ENCODE data around the gene PSMB1.
"Not testable (repeated sequence)": the region's sequence is repeated elsewhere in the genome, so short reads cannot be mapped to it uniquely, and the experiment has no call there.

The PSMB1 gene

DNA sequence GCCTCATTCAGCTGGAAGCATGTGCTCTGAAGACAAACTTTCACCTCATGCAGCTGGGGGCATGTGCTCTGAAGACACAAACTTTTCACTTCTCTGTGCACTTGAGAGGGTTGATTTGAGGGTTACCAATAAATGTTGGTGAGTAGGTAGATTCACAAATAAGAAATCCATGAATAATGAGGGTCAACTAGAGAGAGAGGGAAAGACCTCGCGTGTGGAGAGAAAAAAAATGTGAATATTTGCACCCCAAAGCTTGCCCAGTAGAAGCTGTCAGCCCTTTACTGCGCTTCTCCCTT, 43.4 kb downstream of the PSMB1 start:
- no peak overlapping the region for H3K4me3 ChIP-seq (ENCODE audit: low read depth, low read length)
- TF ChIP-seq, protein P1, sequence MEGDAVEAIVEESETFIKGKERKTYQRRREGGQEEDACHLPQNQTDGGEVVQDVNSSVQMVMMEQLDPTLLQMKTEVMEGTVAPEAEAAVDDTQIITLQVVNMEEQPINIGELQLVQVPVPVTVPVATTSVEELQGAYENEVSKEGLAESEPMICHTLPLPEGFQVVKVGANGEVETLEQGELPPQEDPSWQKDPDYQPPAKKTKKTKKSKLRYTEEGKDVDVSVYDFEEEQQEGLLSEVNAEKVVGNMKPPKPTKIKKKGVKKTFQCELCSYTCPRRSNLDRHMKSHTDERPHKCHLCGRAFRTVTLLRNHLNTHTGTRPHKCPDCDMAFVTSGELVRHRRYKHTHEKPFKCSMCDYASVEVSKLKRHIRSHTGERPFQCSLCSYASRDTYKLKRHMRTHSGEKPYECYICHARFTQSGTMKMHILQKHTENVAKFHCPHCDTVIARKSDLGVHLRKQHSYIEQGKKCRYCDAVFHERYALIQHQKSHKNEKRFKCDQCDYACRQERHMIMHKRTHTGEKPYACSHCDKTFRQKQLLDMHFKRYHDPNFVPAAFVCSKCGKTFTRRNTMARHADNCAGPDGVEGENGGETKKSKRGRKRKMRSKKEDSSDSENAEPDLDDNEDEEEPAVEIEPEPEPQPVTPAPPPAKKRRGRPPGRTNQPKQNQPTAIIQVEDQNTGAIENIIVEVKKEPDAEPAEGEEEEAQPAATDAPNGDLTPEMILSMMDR (IDR thresholded peaks at IDR 0.05; ENCODE audit: borderline replicate concordance, insufficient read depth, low read depth, low read length), result no peak

GRCh38 chr6:170508892-170509722, 44.0 kb downstream of the PSMB1 start:
- H3K4me3 ChIP-seq (ENCODE audit: low read depth, low read length), result not testable (repeated sequence)

- H3K4me3 ChIP-seq (ENCODE audit: low read depth, low read length), result not testable (repeated sequence)
These were observed 44.8 kb downstream of the PSMB1 start for GRCh38 chr6:170508275-170508674.

GRCh38 chr6:170507728-170508127, 45.4 kb downstream of the PSMB1 start:
- H3K4me3 ChIP-seq (ENCODE audit: low read depth, low read length), result not testable (repeated sequence)

GRCh38 chr6:170506446-170506845, 46.7 kb downstream of the PSMB1 start:
- no peak overlapping the region for H3K4me3 ChIP-seq (ENCODE audit: low read depth, low read length)
- TF ChIP-seq, protein P1 (IDR thresholded peaks at IDR 0.05; ENCODE audit: borderline replicate concordance, insufficient read depth, low read depth, low read length), result no peak

- H3K4me3 ChIP-seq (ENCODE audit: low read depth, low read length), result no peak overlapping the region
- TF ChIP-seq, protein P1 (IDR thresholded peaks at IDR 0.05; ENCODE audit: borderline replicate concordance, insufficient read depth, low read depth, low read length), result no peak
These were observed 47.8 kb downstream of the PSMB1 start for GRCh38 chr6:170505306-170505705.

DNA sequence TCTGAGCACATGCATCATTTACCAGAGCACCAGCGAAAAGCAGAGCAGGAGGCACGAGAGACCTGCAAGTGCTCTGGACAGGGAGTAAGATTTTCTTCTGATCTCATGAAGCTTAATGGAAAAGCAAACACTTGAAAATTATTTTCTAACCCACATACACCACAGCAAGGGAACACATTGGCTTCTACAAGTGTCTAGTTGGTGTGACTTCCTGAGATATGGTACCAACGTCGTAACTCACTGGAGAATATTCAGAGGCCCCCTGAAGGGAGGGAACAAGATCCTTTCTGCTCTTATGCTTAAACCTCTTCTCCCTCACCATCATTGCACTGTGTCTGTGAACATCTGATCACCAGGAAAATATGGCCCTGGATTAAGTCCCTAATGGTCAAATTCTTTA, 48.6 kb downstream of the PSMB1 start:
- no peak overlapping the region for H3K4me3 ChIP-seq (ENCODE audit: low read depth, low read length)
- TF ChIP-seq, protein P1 (IDR thresholded peaks at IDR 0.05; ENCODE audit: borderline replicate concordance, insufficient read depth, low read depth, low read length), result no peak

GRCh38 chr6:170503414-170503761, 49.7 kb downstream of the PSMB1 start:
- no peak overlapping the region for H3K4me3 ChIP-seq (ENCODE audit: low read depth, low read length)
- TF ChIP-seq, protein P1 (IDR thresholded peaks at IDR 0.05; ENCODE audit: borderline replicate concordance, insufficient read depth, low read depth, low read length), result no peak

DNA sequence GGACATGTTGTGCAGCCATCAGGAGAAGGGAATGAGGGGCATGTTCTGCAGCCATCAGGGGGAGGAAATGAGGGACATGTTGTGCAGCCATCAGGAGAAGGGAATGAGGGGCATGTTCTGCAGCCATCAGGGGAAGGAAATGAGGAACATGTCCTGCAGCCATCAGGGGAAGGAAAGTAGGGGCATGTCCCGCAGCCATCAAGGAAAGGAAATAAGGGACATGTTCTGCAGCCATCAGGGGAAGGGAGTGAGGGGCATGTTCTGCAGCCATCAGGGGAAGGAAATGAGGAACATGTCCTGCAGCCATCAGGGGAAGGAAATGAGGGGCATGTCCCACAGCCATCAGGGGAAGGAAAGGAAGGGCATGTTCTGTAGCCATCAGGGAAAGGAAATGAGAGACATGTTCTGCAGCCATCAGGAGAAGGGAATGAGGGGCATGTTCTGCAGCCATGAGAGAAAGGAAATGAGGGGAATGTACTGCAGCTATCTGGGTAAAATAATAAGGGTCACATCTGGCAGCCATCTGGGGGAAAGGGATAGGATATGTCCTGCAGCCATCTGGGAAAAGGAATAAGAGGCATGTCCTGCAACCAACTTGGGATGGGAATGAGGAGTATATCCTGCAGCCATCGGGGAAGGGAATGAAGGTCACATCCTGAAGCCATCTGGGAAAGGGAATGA, 50.2 kb downstream of the PSMB1 start:
- not testable (repeated sequence) for H3K4me3 ChIP-seq (ENCODE audit: low read depth, low read length)

GRCh38 chr6:170502268-170502667, 50.8 kb downstream of the PSMB1 start:
- H3K4me3 ChIP-seq (ENCODE audit: low read depth, low read length), result not testable (repeated sequence)
